KOPT-K1 (cell line): ENCODE measurements around the gene ZC3H7A.

Experiments used
- H3K27ac ChIP-seq: fragments of 200-600 bp; sonication (generic); 2 replicates; pipeline ENCODE4 v1.5.1; 2016; ENCODE audit warnings: antibody characterized with exemption, mild to moderate bottlenecking, low read depth, low read length; ENCODE audit not compliant: poor library complexity, severe bottlenecking
- H3K36me3 ChIP-seq: fragments of 200-600 bp; sonication (generic); 2 replicates; pipeline ENCODE4 v1.5.1; 2017; ENCODE audit warnings: antibody characterized with exemption, mild to moderate bottlenecking, low read length, moderate library complexity; ENCODE audit not compliant: insufficient read depth
- H3K9me3 ChIP-seq: fragments of 200-600 bp; sonication (generic); 2 replicates; pipeline ENCODE4 v1.5.1; 2017; ENCODE audit warnings: antibody characterized with exemption, low read length, mild to moderate bottlenecking; ENCODE audit not compliant: insufficient read depth, poor library complexity, severe bottlenecking

ZC3H7A gene

DNA sequence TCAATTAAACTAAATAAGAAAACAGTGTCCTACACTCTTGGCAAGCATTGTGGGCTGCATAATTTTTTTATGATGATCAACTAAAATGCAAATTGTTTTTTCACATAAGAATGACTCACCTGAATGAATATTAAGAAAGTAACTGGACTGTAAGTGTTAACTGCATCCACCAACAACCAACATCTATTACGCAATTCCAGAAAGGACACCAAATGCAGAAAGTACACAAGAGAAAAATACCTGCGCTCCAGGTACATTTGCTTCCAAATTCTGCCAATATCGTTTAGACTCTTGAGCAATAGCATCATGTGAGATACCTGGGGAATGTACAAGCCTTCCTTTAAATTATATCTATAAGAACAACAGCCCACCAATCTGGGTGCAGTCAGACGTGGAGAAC lies 34.6 kb downstream of the ZC3H7A start:
- Histone ChIP-seq H3K36me3 (peaks cover 97% of the 10 kb centered on the region), H3K9me3 (no peaks in the 10 kb centered on the region), H3K27ac (no peak overlapping the region)

DNA sequence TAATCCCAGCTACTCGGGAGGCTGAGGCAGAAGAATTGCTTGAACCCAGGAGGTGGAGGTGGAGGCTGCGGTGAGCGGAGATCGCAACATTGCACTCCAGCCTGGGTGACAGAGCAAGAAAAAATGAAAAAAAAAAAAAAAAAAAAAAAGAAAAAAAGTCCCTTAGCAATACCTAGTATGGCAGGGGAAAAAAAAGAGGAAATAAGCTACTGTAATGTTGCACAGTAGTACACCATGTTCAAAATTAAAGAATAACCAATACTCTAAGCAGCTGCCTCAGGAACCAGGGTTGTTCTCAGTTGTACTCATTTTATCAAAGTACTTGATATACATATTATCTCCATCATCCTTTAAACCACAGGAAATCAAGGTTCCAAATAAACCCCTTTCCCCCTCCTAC lies 37.1 kb downstream of the ZC3H7A start:
- H3K9me3 ChIP-seq = no peaks in the 10 kb centered on the region
- no peak overlapping the region for H3K27ac ChIP-seq
- H3K36me3 ChIP-seq = peaks cover 96% of the 10 kb centered on the region

DNA sequence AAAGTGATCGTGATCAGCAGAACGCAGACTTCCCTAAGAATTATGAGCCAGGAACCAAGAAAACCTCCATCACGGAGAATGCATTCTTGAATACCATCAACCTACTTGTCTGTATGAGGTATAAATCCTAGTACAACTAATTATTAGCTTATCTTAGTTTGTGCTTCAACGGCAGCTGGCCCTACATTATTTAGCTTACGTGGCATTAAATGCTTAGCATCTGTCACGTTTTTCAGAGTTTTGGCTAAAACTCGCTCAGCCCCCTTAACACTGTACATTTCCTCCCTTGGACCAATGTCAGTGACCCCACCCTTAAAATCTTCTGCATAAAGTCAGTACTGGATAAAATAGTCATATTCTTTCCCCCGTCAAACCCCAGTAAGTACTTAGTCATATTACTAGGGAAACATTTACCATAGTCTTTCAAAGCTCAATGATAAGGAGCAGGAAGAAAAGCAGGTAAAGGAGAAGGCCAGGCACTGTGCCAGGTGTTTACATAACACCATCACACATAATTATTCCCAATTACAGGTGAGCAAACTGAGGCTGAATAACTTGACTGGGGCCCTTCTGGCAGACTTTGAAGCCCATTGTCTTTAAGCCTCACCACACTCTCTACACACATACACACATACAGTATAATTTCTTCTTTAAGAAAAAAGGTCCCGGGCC lies 37.8 kb downstream of the ZC3H7A start:
- H3K27ac ChIP-seq = no peak overlapping the region
- no peaks in the 10 kb centered on the region for H3K9me3 ChIP-seq
- peaks cover 96% of the 10 kb centered on the region for H3K36me3 ChIP-seq

DNA sequence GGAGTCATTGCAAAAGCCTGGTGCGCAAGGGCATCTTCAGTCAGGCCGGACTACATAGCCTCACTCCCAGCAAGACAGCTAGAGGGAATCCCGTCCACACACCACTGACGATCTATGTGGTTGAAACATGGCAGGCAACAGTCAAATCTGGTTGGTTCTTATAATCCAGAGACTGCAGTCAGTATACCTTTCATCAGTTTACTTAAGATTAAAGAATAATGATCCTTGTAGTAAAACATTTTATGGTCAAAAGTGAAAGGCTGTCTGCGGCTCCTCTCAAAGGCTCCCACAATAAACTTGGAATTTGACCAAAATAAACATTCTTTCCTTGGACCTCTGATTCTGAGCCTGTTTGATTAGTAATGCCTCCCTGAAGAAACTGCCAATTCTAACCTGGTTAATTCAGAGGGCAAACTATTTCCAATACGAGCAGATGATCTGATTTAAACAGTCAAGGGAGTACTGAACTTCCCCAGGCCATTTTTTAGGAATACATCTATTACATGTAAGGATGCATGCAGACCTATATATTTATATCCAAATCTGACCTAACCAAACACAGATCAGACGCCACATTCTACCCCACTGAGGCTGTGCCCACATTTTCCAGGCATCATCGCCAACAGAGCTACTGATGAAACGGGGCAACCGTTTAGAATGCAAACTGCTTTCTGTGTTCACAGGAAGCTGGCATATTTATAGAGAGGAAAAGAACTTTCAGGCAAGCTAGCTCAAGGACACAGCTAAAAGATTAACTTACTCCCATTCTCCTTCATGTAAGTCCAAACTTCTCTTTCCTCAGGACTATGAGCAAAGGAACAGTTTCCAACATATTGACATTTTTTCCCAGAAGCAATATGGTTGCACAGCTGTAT lies 39.1 kb downstream of the ZC3H7A start:
- Histone ChIP-seq H3K27ac (no peak overlapping the region), H3K36me3 (peaks cover 99% of the 10 kb centered on the region), H3K9me3 (no peaks in the 10 kb centered on the region)

DNA sequence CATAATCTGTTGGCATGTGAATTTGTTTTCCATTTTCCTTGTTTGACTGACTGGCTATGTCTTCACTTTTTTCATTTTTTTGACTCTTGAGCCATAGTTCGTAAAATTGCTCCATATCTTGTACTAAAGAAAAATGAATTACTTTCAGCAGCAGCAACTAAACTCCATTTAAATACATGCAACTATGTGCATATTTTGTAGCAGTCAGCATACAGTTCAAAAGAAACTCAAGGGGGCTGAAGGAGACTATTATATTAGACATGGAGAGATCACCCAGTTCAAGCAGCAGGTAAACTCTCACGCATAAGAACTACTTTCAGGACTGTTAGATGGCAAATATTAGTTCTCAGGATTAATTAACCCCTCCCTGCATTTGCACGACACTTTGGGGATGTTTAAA lies 40.8 kb downstream of the ZC3H7A start:
- Histone ChIP-seq H3K9me3 (no peaks in the 10 kb centered on the region), H3K36me3 (peaks cover 99% of the 10 kb centered on the region), H3K27ac (no peak overlapping the region)

DNA sequence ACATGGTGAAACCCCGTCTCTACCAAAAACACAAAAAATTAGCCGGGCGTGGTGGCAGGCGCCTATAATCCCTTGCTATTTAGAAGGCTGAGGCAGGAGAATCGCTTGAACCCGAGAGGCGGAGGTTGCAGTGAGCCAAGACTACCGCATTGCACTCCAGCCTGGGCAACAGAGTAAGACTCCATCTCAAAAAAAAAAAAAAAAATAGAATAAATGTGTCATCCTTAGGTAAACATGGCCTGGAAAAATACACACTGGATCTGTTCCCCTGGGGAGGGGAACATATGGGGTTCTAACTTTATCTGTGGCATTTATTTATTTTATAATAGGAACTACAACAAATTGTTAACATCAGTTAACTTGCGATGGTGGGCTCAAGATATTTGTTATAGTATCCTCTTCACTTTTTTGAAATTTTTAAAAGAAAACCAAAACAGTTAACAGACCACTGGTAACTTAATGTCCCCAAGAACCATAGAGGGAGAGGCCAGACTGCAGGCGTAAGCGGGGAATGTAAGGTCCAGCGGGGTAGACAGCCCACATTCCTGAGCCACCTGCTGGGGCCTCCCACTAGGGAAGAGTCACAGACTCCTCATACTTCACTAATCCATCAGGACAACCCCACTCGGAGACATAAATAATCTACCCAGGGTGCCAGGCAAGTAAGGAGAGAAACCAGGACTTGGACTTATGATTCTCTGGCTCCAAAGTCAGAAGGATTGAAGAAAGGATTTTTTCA lies 41.9 kb downstream of the ZC3H7A start:
- Histone ChIP-seq H3K9me3 (no peaks in the 10 kb centered on the region), H3K36me3 (peaks cover 99% of the 10 kb centered on the region), H3K27ac (no peak overlapping the region)

DNA sequence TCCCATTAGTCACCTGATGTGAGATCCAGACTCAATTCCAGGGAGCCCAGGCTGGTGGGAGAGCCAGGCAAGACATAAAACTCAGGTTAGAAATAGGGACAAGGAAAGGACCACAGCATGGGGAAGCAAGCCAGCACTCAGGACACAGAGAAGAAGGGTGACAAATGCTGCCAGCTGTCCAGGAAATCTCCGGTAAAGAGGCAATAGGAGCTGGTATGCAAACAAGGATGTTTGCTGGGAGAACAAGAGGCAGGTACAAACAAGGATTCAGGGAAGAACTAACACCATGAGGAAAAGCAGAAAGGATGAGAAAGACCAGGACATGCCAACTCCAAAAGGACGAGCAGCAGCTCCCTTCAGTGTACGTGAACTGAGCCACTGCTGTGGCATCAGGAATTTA lies 44.2 kb downstream of the ZC3H7A start:
- Histone ChIP-seq H3K9me3 (no peaks in the 10 kb centered on the region), H3K36me3 (peaks cover 97% of the 10 kb centered on the region), H3K27ac (no peak overlapping the region)

DNA sequence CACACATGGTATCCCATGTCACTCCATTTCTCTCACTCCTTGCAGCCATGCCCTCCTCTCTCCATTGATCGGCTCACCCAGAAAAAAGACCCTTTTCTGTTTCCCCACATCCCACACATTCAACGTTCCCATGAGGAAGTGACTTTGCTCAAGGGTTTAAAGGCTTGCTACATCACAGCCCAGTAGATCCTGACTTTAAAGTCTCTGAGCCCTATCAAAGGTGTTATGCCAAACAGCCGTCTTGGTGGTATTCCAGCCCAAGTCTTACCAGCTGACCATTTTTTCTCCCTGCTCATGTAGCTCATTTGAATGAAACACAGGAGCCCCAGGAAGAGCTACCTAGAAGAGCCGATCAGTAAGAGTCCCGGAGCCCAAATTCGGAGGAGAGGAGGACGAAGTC lies 47.0 kb downstream of the ZC3H7A start:
- Histone ChIP-seq H3K9me3 (no peaks in the 10 kb centered on the region), H3K27ac (no peak overlapping the region), H3K36me3 (peaks cover 78% of the 10 kb centered on the region)

DNA sequence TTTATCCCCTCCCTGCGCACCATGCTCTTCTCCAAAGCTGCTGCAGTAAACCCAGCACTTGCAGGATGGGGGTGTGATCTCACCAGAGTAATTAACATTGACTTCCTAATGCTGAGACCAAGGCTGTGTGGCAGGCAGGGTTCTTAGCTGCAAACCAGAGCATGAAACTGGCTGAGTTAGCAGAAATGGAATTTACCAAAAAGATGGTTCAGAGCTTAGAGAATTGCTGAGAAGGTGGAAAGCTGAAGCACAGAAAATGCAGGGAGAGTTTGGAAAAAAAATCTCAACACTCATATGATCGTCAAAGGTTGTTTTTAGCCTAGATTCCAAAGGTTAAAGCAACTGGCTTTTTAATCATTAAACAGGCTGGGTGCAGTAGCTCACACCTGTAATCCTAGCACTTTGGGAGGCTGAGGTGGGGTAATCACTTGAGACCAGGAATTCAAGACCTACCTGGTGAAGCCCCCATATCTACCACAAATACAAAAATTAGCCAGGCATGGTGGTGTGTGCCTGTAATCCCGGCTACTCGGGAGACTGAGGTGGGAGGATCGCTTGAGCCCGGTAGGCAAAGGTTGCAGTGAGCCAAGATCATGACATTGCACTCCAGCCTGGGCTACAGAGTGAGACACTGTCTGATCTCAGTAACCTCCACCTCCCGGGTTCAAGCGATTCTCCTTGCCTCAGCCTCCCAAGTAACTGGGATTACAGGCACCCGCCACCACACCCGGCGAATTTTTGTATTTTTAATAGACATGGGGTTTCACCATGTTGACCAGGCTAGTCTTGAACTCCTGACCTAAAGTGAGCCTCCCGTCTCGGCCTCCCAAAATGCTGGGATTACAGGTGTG lies 48.4 kb downstream of the ZC3H7A start:
- Histone ChIP-seq H3K36me3 (peaks cover 64% of the 10 kb centered on the region), H3K27ac (no peak overlapping the region), H3K9me3 (no peaks in the 10 kb centered on the region)

DNA sequence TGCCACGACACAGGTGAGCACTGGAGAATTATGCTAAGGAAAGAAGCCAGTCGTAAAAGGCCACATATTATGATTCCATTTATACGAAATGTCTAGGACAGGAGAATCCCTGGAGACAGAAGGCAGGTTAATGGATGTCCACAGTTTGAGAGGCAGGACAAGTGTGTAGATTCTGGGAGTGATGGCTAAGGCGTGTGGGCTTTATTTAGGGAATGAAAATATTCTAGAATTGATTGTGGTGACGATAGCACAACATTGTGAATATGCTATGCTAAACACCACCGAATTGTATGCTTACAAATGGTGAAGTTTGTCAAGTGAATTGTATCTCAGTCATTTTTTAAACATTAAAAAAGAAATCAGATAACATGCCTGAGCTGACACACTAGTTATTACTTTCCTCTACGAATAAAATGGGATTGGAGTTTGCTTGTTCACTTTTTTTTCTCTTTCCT lies 49.1 kb downstream of the ZC3H7A start:
- H3K9me3 ChIP-seq = no peaks in the 10 kb centered on the region
- H3K27ac ChIP-seq = no peak overlapping the region
- H3K36me3 ChIP-seq = peaks cover 57% of the 10 kb centered on the region

DNA sequence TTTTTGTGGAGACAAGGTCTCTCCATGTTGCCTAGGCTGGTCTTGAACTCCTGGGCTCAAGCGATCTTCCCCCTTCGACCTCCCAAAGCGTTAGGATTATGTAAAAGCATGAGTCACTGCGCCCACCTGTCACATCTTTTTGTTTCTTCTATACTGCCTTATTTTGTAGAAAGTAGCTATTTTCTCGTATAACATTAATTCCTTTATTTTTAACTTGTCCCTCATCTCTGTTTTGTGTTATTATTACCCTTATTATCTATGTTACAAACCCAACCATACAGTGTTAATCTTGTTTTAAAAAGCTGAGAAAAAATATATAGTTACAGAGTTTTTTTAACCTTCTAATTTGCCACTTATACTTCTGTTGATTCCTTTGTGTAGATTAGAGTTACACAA lies 53.0 kb downstream of the ZC3H7A start:
- H3K9me3 ChIP-seq = no peaks in the 10 kb centered on the region
- peaks cover 19% of the 10 kb centered on the region; the same call in 1 of the 2 replicates for H3K36me3 ChIP-seq
- H3K27ac ChIP-seq = no peak overlapping the region

DNA sequence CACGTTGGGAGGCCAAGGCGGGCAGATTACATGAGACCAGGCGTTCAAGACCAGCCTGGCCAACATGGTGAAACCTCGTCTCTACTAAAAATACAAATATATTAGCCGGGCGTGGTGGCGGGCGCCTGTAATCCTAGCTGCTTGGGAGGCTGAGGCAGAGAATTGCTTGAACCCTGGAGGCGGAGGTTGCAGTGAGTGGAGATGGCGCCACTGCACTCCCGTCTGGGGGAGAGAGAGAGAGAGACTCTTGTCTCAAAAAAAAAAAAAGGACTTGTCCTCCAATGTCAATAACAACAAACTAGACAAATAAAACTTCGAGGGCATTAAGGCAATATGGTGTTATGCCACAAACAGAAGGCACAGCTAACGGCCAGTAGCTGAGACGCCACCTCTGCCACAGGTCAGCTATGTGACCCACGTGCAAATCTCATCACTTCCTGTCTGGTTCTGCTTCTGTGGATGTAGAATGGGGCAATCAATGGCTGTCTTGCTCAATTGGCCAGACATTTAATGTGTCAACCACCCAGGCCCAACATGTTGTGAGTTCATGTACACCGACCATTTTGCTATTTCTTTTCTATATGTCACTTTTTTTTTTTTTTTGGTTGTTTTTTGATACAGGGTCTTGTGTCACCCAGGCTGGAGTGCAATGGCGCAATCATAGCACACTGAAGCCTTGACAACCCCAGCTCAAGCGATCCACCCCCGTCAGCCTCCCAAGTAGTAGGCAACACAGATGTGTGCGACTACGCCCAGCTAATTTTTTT lies 53.6 kb downstream of the ZC3H7A start:
- Histone ChIP-seq H3K27ac (peak overlapping the region; percentile 70), H3K9me3 (no peaks in the 10 kb centered on the region), H3K36me3 (peaks cover 13% of the 10 kb centered on the region; the same call in 1 of the 2 replicates)

DNA sequence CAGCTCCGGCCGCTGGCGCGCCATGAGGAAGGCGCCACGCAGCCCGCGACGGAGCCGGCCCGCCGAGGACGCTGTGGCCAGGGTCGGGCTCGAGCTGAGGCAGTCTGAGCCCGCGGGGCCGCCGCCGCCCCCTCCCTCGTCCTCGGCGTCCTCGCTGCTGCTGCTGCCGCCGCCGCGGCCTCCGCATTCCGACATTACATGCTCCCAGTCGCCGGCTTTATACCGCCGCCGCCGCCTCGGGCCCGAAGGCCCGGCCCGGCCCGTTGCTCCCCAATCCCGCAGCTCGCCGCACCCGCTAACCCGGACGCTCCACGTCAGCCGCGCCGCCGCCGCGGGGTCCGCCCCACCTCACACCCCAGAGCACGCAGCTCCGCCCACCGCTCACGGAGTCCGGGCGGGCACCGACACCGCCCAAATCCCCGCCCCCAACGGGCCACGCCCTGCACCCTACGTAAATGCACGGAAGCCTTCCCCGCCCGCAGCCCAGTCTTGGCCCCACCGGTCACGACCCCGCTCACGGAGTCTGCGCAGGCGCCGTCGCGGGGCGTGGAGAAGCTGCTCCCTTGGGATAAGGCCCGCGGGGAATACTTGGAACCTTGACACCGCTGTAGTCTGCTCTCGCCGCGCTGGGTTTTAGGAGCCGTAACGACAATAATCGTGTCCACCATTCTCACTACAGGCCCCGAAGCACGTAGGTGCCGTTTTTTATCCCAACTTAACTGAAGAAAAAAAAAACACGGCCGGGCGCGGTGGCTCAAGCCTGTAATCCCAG lies 54.3 kb downstream of the ZC3H7A start, which contains the start of gene TXNDC11:
TSS of gene TXNDC11 (minus strand) at position 322 of the 772 bp plus-strand sequence. CDS start at position 195, 127 bp downstream.
- peaks cover 14% of the 10 kb centered on the region for H3K36me3 ChIP-seq
- no peaks in the 10 kb centered on the region for H3K9me3 ChIP-seq
- peak within 1 kb of the TSS; percentile 70 for H3K27ac ChIP-seq
